Measurements from ENCODE around the gene ATP5MC3. TPM values are rescaled to one million over a fixed set of nuclear protein-coding genes. Genes with fewer than 3 reads are reported as not detected.

The ATP5MC3 gene
- total and polyA plus RNA-seq, 10 of the 15 experiments (the other 5 are each of a cell fraction or from before 2014, with no cell fraction given): 308 to 1,196 (median 550) TPM

DNA sequence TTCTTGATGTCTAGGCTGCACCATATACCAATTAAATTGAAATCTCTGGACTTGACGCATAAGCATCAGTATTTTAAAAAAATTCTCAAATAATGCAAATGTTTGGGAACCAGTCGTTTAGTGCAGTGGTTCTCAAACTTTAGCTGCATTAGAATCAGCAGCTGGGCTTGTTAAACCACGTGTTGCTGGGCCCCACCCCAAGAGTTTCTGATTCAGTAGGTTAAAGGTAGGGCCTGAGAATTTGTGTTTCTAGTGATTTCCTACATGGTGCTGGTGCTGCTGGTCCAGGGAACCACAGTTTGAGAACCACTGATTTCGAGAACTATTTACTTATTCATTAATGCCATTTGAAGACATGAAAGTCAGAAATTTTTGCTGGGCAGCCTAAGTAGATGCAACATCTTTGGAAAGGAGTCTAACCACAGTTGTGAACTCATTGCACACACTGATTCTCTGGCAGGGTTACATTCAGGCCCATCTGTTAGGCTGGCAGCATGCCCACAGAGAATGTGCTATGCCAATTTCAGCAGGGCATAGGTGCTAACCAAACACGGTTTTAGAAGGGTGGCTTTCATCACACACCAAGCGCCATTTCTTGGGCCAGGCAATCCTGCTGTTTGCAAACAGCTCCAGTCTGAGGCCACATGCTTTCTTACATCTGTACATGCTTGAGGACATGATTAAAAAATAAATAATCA lies 26.4 kb upstream of the ATP5MC3 start:
- no peak overlapping the region for H2AFZ ChIP-seq (ENCODE audit: control insufficient read depth, low read depth, low read length)
- FAIRE-seq (no peak), ATAC-seq (no peak), DNase-seq (ENCODE audit: low read depth, low spot score) (no peak)
- no peaks in the 10 kb centered on the region for H3K27me3 ChIP-seq (replicated peaks in 1 of 2; ENCODE audit: control insufficient read depth in 2 of 2, insufficient read depth in 2 of 2, low read length in 1 of 2)
- no peak overlapping the region for H3K4me2 ChIP-seq (ENCODE audit: control insufficient read depth, insufficient read depth)
- POLR2A ChIA-PET: no interaction called here
- no peak for TF ChIP-seq CEBPB (IDR thresholded peaks at IDR 0.05; ENCODE audit: borderline replicate concordance in 1 of 2, low read depth in 2 of 2, low read length in 2 of 2)
- TF ChIP-seq KLF5 (IDR thresholded peaks at IDR 0.05; ENCODE audit: partially characterized antibody): no peak
- TF ChIP-seq EZH2 (IDR thresholded peaks at IDR 0.05; ENCODE audit: borderline replicate concordance, control insufficient read depth, low read depth, low read length): no peak
- TF ChIP-seq TBL1XR1 (IDR thresholded peaks at IDR 0.05; ENCODE audit: low read depth, low read length): no peak
- TF ChIP-seq, protein P1, sequence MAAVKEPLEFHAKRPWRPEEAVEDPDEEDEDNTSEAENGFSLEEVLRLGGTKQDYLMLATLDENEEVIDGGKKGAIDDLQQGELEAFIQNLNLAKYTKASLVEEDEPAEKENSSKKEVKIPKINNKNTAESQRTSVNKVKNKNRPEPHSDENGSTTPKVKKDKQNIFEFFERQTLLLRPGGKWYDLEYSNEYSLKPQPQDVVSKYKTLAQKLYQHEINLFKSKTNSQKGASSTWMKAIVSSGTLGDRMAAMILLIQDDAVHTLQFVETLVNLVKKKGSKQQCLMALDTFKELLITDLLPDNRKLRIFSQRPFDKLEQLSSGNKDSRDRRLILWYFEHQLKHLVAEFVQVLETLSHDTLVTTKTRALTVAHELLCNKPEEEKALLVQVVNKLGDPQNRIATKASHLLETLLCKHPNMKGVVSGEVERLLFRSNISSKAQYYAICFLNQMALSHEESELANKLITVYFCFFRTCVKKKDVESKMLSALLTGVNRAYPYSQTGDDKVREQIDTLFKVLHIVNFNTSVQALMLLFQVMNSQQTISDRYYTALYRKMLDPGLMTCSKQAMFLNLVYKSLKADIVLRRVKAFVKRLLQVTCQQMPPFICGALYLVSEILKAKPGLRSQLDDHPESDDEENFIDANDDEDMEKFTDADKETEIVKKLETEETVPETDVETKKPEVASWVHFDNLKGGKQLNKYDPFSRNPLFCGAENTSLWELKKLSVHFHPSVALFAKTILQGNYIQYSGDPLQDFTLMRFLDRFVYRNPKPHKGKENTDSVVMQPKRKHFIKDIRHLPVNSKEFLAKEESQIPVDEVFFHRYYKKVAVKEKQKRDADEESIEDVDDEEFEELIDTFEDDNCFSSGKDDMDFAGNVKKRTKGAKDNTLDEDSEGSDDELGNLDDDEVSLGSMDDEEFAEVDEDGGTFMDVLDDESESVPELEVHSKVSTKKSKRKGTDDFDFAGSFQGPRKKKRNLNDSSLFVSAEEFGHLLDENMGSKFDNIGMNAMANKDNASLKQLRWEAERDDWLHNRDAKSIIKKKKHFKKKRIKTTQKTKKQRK (IDR thresholded peaks at IDR 0.05; ENCODE audit: low read depth, low read length): no peak
- no peak for TF ChIP-seq FOXM1 (IDR thresholded peaks at IDR 0.05; ENCODE audit: low read depth, low read length)
- TF ChIP-seq, protein P2, sequence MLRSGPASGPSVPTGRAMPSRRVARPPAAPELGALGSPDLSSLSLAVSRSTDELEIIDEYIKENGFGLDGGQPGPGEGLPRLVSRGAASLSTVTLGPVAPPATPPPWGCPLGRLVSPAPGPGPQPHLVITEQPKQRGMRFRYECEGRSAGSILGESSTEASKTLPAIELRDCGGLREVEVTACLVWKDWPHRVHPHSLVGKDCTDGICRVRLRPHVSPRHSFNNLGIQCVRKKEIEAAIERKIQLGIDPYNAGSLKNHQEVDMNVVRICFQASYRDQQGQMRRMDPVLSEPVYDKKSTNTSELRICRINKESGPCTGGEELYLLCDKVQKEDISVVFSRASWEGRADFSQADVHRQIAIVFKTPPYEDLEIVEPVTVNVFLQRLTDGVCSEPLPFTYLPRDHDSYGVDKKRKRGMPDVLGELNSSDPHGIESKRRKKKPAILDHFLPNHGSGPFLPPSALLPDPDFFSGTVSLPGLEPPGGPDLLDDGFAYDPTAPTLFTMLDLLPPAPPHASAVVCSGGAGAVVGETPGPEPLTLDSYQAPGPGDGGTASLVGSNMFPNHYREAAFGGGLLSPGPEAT (IDR thresholded peaks at IDR 0.05; ENCODE audit: low read depth): no peak
- BruUV-seq (replicated peaks): no TSS peak
- RAD21 ChIA-PET (ENCODE audit: unreplicated experiment): no interaction called here
- H3K9ac ChIP-seq (ENCODE audit: control insufficient read depth, insufficient read depth, low read length): no peak overlapping the region
- no peaks in the 10 kb centered on the region for H3K4me1 ChIP-seq (ENCODE audit: control insufficient read depth, insufficient read depth, low read length)
- H3K4me3 ChIP-seq: no peak overlapping the region
- H3K27ac ChIP-seq (ENCODE audit: control insufficient read depth, insufficient read depth): no peak overlapping the region
- CTCF ChIA-PET: no interaction called here
- in situ Hi-C loops (cut with MboI): no loop called here
- SMC1A ChIA-PET (ENCODE audit: uncharacterized antibody, unreplicated experiment): interaction anchor here (1.2 kb wide), 2 partner anchors 13 to 178 kb away, joined by 3 read pairs; no protein-coding TSS in a partner anchor
- no peaks in the 10 kb centered on the region for H3K79me2 ChIP-seq (ENCODE audit: control insufficient read depth, insufficient read depth, low read length)
- H4K20me1 ChIP-seq (ENCODE audit: control insufficient read depth, insufficient read depth): no peaks in the 10 kb centered on the region
- no peaks in the 10 kb centered on the region for H3K9me3 ChIP-seq (replicated peaks; ENCODE audit: control insufficient read depth, insufficient read depth, low read length)
- 33% methylated on average over 6 of the region's 6 CpGs for WGBS (ENCODE audit: insufficient coverage, insufficient replicate concordance, low lambda C conversion rate, missing lambda C conversion rate)
- intact Hi-C loops (cut with micrococcal nuclease; ENCODE audit: unreplicated experiment): no loop called here
- H3K36me3 ChIP-seq (ENCODE audit: control insufficient read depth in 2 of 2, insufficient read depth in 2 of 2, low read length in 1 of 2): no peaks in the 10 kb centered on the region
